ENCODE results near the gene SLC1A2. TPM values are rescaled to one million over a fixed set of nuclear protein-coding genes. Genes with fewer than 3 reads are reported as not detected.

The SLC1A2 gene
- total RNA-seq, 4 donors from 2014 or later, result 0.27 to 0.80 (median 0.79) TPM; not detected in 1

DNA sequence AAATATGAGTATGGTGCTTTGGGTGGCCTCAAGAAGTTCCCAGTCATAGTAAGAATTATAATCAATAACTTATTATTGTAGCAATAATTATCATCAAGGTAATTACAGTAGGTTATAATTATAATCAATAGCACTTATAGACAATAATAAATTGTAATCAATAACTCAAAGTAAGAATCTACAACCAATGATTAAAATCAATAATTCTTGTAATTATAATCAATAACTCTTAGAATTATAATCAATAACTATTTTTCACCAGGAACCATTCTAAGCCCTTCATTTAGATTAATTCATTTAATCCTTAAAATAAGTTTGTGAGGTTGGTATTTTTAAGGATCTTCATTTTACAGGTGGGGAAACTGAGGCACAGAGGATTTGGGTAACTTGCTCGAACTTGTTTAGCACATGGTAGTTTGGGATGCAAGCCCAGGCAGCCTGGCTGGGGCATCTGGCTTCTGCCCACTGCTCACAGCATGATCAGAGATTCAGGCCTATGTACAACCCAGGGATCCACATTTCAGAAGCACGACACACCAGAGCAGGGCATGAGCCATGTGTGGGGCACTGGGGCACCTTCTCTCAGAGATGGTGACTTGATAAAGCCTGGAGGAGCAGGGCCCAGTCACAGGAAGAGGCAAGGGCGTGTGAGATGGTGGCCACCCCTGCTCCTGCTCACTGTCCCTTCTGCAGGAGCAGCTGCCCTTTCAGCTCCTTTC is 46.6 kb downstream of the SLC1A2 start:
- no peaks in the 10 kb centered on the region for H3K27me3 ChIP-seq
- no peaks in the 10 kb centered on the region for H3K4me1 ChIP-seq
- H3K4me3 ChIP-seq, result no peak overlapping the region
- H3K36me3 ChIP-seq, result no peaks in the 10 kb centered on the region
- intact Hi-C loops (cut with DNase I; ENCODE audit: low total_unique reads) (no loop called here), in situ Hi-C loops (cut with MboI; ENCODE audit: low pct_ligation_motif_present in 1 of 4, low pct_unique_long_range_greater_than_20kb in 1 of 4, low sequenced_read_pairs in 3 of 4) (loop anchor here in 1 of 4 donors (10.0 kb wide), 1 partner anchor 448 kb away; no protein-coding TSS in a partner anchor)
- DNase-seq, result no peak
- no peaks in the 10 kb centered on the region for H3K9me3 ChIP-seq
- TF ChIP-seq, protein P1, sequence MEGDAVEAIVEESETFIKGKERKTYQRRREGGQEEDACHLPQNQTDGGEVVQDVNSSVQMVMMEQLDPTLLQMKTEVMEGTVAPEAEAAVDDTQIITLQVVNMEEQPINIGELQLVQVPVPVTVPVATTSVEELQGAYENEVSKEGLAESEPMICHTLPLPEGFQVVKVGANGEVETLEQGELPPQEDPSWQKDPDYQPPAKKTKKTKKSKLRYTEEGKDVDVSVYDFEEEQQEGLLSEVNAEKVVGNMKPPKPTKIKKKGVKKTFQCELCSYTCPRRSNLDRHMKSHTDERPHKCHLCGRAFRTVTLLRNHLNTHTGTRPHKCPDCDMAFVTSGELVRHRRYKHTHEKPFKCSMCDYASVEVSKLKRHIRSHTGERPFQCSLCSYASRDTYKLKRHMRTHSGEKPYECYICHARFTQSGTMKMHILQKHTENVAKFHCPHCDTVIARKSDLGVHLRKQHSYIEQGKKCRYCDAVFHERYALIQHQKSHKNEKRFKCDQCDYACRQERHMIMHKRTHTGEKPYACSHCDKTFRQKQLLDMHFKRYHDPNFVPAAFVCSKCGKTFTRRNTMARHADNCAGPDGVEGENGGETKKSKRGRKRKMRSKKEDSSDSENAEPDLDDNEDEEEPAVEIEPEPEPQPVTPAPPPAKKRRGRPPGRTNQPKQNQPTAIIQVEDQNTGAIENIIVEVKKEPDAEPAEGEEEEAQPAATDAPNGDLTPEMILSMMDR (IDR thresholded peaks at IDR 0.05), result no peak
- TF ChIP-seq POLR2AphosphoS5 (IDR thresholded peaks at IDR 0.05), result no peak
- no peak for TF ChIP-seq EP300 (IDR thresholded peaks at IDR 0.05; ENCODE audit: low read depth)
- TF ChIP-seq POLR2A (IDR thresholded peaks at IDR 0.05), result no peak
- no peak overlapping the region for H3K27ac ChIP-seq
- WGBS, 2 donors (ENCODE audit: low coverage in 1 of 2), result 85% methylated on average over 3 of the region's 3 CpGs; no CpG with 5 or more reads in 1 of the 2 donors

- TF ChIP-seq POLR2AphosphoS5 (IDR thresholded peaks at IDR 0.05) (peak in 1 of 3 donors; percentile 43), EP300 (IDR thresholded peaks at IDR 0.05; ENCODE audit: low read depth) (no peak)
- Histone ChIP-seq H3K27ac (no peak overlapping the region), H3K9me3 (no peaks in the 10 kb centered on the region), H3K4me1 (peaks cover 0 to 7% (median 4%) of the 10 kb centered on the region in 4 donors), H3K27me3 (no peaks in the 10 kb centered on the region), H3K36me3 (no peaks in the 10 kb centered on the region), H3K4me3 (no peak overlapping the region)
- in situ Hi-C loops (cut with MboI; ENCODE audit: low pct_ligation_motif_present in 1 of 4, low pct_unique_long_range_greater_than_20kb in 1 of 4, low sequenced_read_pairs in 3 of 4) (no loop called here), intact Hi-C loops (cut with DNase I; ENCODE audit: low total_unique reads) (no loop called here)
- 63 to 72% methylated on average over 3 to 4 of the region's 4 CpGs for WGBS, 2 donors (ENCODE audit: low coverage in 1 of 2)
- DNase-seq, result no peak
Observed at GRCh38 chr11:35367491-35367890, 51.9 kb downstream of the SLC1A2 start.

GRCh38 chr11:35366798-35367197 is 52.6 kb downstream of the SLC1A2 start:
- H3K27ac ChIP-seq, result no peak overlapping the region
- H3K4me1 ChIP-seq, result peaks cover 0 to 7% (median 4%) of the 10 kb centered on the region in 4 donors
- in situ Hi-C loops (cut with MboI; ENCODE audit: low pct_ligation_motif_present in 1 of 4, low pct_unique_long_range_greater_than_20kb in 1 of 4, low sequenced_read_pairs in 3 of 4) (no loop called here), intact Hi-C loops (cut with DNase I; ENCODE audit: low total_unique reads) (no loop called here)
- TF ChIP-seq, protein P1 (IDR thresholded peaks at IDR 0.05), result no peak
- no peak for TF ChIP-seq EP300 (IDR thresholded peaks at IDR 0.05; ENCODE audit: low read depth)
- no peak for TF ChIP-seq POLR2A (IDR thresholded peaks at IDR 0.05)
- TF ChIP-seq POLR2AphosphoS5 (IDR thresholded peaks at IDR 0.05), result no peak
- no peaks in the 10 kb centered on the region for H3K9me3 ChIP-seq
- DNase-seq, result no peak
- H3K27me3 ChIP-seq, result no peaks in the 10 kb centered on the region
- H3K36me3 ChIP-seq, result no peaks in the 10 kb centered on the region
- H3K4me3 ChIP-seq, result no peak overlapping the region
- WGBS, 2 donors (ENCODE audit: low coverage in 1 of 2), result 60% methylated on average over 1 of the region's 1 CpG; no CpG with 5 or more reads in 1 of the 2 donors

DNA sequence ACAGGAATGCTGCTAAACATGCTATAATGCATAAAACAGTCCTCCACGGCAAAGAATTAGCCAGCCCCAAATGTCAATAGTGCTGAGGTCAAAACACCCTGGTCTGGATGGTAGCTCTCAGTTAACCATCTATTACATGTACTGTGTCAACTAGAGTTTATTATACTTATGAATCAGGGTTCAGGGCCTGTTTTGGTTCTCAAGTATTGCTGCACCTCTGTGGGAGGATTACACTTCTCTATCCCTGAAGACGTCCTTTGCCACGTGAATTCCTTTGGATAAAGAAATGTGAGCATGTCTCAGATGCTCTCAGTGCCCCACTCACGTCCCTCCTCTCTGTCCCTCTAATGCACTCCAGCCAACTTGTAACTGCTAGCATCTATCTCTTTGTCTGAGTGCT is 53.4 kb downstream of the SLC1A2 start:
- no peaks in the 10 kb centered on the region for H3K36me3 ChIP-seq
- H3K9me3 ChIP-seq, result no peaks in the 10 kb centered on the region
- DNase-seq, result no peak
- no peak overlapping the region for H3K4me3 ChIP-seq
- intact Hi-C loops (cut with DNase I; ENCODE audit: low total_unique reads), result no loop called here
- in situ Hi-C loops (cut with MboI; ENCODE audit: low pct_ligation_motif_present in 1 of 4, low pct_unique_long_range_greater_than_20kb in 1 of 4, low sequenced_read_pairs in 3 of 4), result no loop called here
- WGBS, 2 donors (ENCODE audit: low coverage in 1 of 2), result 73 to 83% methylated on average over 3 to 4 of the region's 4 CpGs
- TF ChIP-seq POLR2AphosphoS5 (IDR thresholded peaks at IDR 0.05) (no peak), EP300 (IDR thresholded peaks at IDR 0.05; ENCODE audit: low read depth) (no peak), POLR2A (IDR thresholded peaks at IDR 0.05) (no peak)
- TF ChIP-seq, protein P1 (IDR thresholded peaks at IDR 0.05), result no peak
- H3K27me3 ChIP-seq, result no peaks in the 10 kb centered on the region
- H3K27ac ChIP-seq, result no peak overlapping the region
- peaks cover 0 to 7% (median 4%) of the 10 kb centered on the region in 4 donors for H3K4me1 ChIP-seq
